Neural crest cell (in vitro differentiated cells): ENCODE results near the gene PTPRM. TPM values are rescaled to one million over a fixed set of nuclear protein-coding genes. Genes with fewer than 3 reads are reported as not detected.

Experiments used
- DNase-seq: peaks from one replicate; pipeline ENCODE4 v3.0.0; 2021; ENCODE audit warnings: low read depth, mixed read lengths, low spot score
- H3K27ac Mint-ChIP-seq: one replicate; pipeline ENCODE4 v1.8.0; 2021; ENCODE audit warnings: mild to moderate bottlenecking, mixed read lengths; ENCODE audit not compliant: unreplicated experiment
- H3K27me3 Mint-ChIP-seq: 2 replicates; pipeline ENCODE4 v1.8.0; 2021; ENCODE audit warnings: low read depth, mild to moderate bottlenecking, mixed read lengths
- H3K36me3 Mint-ChIP-seq: 2 replicates; pipeline ENCODE4 v1.8.0; 2021; ENCODE audit warnings: low read depth, mild to moderate bottlenecking, mixed read lengths
- H3K4me1 Mint-ChIP-seq: 2 replicates; pipeline ENCODE4 v1.8.0; 2021; ENCODE audit warnings: mixed read lengths
- H3K4me3 Mint-ChIP-seq: one replicate; pipeline ENCODE4 v1.8.0; 2021; ENCODE audit warnings: mild to moderate bottlenecking, mixed read lengths
- H3K9me3 Mint-ChIP-seq: 2 replicates; pipeline ENCODE4 v1.8.0; 2021; ENCODE audit warnings: mixed read lengths
- total RNA-seq: library from RNA; stranded (reverse); gene quantifications from 2 replicates; pipeline ENCODE4 v1.2.1, GENCODE V29; 2021
- TF ChIP-seq, protein P1 (sequence below): fragments of 200-600 bp; sonication (generic); conservative IDR thresholded peaks from 2 replicates; pipeline ENCODE4 v1.5.0; 2021; ENCODE audit warnings: antibody characterized with exemption, mild to moderate bottlenecking

Gene PTPRM
- total RNA-seq, 1 donor from 2014 or later: 7.7 TPM

- DNase-seq: no peak
- Mint-ChIP-seq H3K27ac (no peak overlapping the region), H3K4me1 (peaks cover 35% of the 10 kb centered on the region), H3K9me3 (peaks cover 3% of the 10 kb centered on the region), H3K36me3 (no peaks in the 10 kb centered on the region), H3K27me3 (no peaks in the 10 kb centered on the region), H3K4me3 (no peak overlapping the region)
- TF ChIP-seq, protein P1, sequence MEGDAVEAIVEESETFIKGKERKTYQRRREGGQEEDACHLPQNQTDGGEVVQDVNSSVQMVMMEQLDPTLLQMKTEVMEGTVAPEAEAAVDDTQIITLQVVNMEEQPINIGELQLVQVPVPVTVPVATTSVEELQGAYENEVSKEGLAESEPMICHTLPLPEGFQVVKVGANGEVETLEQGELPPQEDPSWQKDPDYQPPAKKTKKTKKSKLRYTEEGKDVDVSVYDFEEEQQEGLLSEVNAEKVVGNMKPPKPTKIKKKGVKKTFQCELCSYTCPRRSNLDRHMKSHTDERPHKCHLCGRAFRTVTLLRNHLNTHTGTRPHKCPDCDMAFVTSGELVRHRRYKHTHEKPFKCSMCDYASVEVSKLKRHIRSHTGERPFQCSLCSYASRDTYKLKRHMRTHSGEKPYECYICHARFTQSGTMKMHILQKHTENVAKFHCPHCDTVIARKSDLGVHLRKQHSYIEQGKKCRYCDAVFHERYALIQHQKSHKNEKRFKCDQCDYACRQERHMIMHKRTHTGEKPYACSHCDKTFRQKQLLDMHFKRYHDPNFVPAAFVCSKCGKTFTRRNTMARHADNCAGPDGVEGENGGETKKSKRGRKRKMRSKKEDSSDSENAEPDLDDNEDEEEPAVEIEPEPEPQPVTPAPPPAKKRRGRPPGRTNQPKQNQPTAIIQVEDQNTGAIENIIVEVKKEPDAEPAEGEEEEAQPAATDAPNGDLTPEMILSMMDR: no peak
These were observed 437.0 kb downstream of the PTPRM start for GRCh38 chr18:8003878-8004675.

GRCh38 chr18:8004792-8005191 is 437.7 kb downstream of the PTPRM start:
- DNase-seq: no peak
- H3K4me1 Mint-ChIP-seq: peaks cover 28% of the 10 kb centered on the region
- peaks cover 3% of the 10 kb centered on the region for H3K9me3 Mint-ChIP-seq
- no peaks in the 10 kb centered on the region for H3K36me3 Mint-ChIP-seq
- no peak overlapping the region for H3K27ac Mint-ChIP-seq
- TF ChIP-seq, protein P1: no peak
- no peaks in the 10 kb centered on the region for H3K27me3 Mint-ChIP-seq
- no peak overlapping the region for H3K4me3 Mint-ChIP-seq

DNA sequence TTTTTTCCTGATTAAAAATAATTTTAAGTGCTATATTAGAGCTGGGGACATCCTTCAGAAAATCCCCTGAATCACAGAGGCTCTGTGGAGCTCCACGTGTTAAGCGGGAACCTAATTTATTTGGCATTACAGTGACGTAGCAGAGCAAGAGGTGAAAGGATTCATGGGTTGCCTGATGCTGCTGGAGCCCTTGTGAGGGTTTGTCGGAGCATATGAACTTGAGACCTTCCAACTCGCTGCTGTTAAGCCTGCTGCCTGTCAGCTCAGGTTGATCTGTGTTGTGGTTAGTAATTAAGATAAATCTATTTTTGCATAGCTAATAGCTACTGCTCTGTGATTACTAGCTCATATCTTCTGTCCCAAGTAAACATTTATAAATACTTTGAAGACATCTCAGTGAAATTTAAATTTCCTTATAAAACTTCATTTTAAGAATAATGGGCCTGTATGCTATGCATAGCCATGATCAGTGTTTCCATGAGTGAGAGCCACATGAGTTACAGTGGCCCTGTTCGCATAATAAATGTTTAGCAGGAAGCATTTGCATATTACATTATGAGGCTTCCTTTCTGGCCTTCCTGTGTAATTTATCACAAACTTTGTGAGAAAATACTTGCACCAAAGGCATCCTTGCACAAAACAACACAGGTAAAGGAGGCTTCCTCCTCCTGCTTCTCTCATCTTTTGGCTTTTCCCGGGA is 438.9 kb downstream of the PTPRM start:
- Mint-ChIP-seq H3K4me1 (peaks cover 27% of the 10 kb centered on the region), H3K27me3 (peaks cover 2% of the 10 kb centered on the region), H3K27ac (no peak overlapping the region), H3K4me3 (no peak overlapping the region), H3K9me3 (peaks cover 3% of the 10 kb centered on the region), H3K36me3 (no peaks in the 10 kb centered on the region)
- DNase-seq: no peak
- TF ChIP-seq, protein P1: no peak

DNA sequence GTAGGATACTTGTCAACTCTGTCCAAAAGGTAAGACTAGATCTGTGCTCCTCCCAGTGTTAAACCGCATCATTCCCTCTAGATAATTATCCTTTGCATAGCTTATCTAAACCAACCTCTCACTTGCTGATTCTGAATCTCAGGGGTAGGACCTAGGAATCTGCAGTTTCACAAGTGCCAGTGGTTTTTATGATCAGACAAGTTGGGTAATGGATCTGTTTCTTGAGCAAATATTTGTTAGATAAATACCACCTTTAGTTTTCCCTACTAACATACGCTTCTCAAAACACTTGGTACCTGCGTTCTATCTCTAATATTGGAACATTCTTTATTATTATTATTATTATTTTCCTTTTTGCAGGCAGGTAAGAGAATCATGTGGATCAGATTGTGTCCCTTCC is 439.9 kb downstream of the PTPRM start:
- no peak for DNase-seq
- Mint-ChIP-seq H3K4me1 (peaks cover 27% of the 10 kb centered on the region), H3K4me3 (no peak overlapping the region), H3K9me3 (peaks cover 3% of the 10 kb centered on the region), H3K27ac (no peak overlapping the region), H3K27me3 (peaks cover 2% of the 10 kb centered on the region), H3K36me3 (no peaks in the 10 kb centered on the region)
- TF ChIP-seq, protein P1: no peak

DNA sequence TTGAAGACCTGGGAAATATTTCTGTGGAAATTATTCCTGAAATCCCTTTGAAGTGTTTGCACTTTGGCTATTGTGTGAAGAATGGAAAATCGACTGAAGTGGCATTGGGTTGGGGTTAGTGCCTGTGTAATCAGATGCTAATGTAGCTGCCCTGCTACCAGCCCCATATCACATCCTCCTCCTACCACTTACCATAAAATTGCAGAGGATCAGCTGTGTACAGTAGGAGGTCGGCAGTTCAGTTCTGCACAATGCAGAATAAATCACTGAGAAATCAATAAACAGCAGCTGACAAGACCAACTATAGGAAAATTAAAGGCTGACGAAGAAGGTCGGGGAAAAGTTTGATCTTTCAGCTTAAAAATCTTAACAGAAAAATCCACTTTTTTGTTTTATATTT is 440.9 kb downstream of the PTPRM start:
- peaks cover 27% of the 10 kb centered on the region for H3K4me1 Mint-ChIP-seq
- H3K27ac Mint-ChIP-seq: no peak overlapping the region
- no peaks in the 10 kb centered on the region for H3K36me3 Mint-ChIP-seq
- peaks cover 2% of the 10 kb centered on the region for H3K27me3 Mint-ChIP-seq
- no peak overlapping the region for H3K4me3 Mint-ChIP-seq
- TF ChIP-seq, protein P1: no peak
- DNase-seq: no peak
- H3K9me3 Mint-ChIP-seq: peaks cover 3% of the 10 kb centered on the region
